ENCODE results near the gene CDK3.

- TF ChIP-seq CTCF (IDR thresholded peaks at IDR 0.05; ENCODE audit: low read depth, low read length, missing input control) (no peak), ZBTB33 (IDR thresholded peaks at IDR 0.05) (no peak), GABPA (IDR thresholded peaks at IDR 0.05 in 1 of 2, conservative IDR thresholded peaks at IDR 0.05 in 1 of 2) (no peak), NR2F2 (IDR thresholded peaks at IDR 0.05) (no peak), SP1 (IDR thresholded peaks at IDR 0.05) (no peak), EGR1 (IDR thresholded peaks at IDR 0.05; ENCODE audit: low read depth in 2 of 2) (no peak), ATF3 (IDR thresholded peaks at IDR 0.05) (no peak), RXRA (IDR thresholded peaks at IDR 0.05) (no peak), REST (IDR thresholded peaks at IDR 0.05) (no peak), MAX (IDR thresholded peaks at IDR 0.05) (no peak), RAD21 (IDR thresholded peaks at IDR 0.05) (no peak)
These were observed 48.6 kb downstream of the CDK3 start for GRCh38 chr17:76049239-76049638.
